GM18498 (cell line): Measurements from ENCODE around the gene FAAP24.
"Not testable (repeated sequence)": the region's sequence is repeated elsewhere in the genome, so short reads cannot be mapped to it uniquely, and the experiment has no call there.

Experiments
- ATAC-seq: cut with Tn5 transposase; IDR thresholded peaks from one replicate; pipeline ENCODE4 v1.9.1; 2021; ENCODE audit warnings: mild to moderate bottlenecking, moderate library complexity; ENCODE audit not compliant: unreplicated experiment

FAAP24 gene

GRCh38 chr19:32971715-32972540, at the start of gene FAAP24, which contains the start of gene CEP89:
Gene FAAP24 (plus strand): TSS chr19:32972242. CDS start chr19:32973197, 955 bp downstream.
Gene CEP89 (minus strand): TSS chr19:32971958. CDS start chr19:32971874, 84 bp downstream.
- ATAC-seq: peak; percentile 99

GRCh38 chr19:32924200-32924599, 47.8 kb upstream of the FAAP24 start:
- ATAC-seq: no peak

- no peak for ATAC-seq
Measured at GRCh38 chr19:32928806-32929205, 43.2 kb upstream of the FAAP24 start.

- no peak for ATAC-seq
Measured at GRCh38 chr19:32930567-32930966, 41.5 kb upstream of the FAAP24 start.

GRCh38 chr19:32933571-32933970, 38.5 kb upstream of the FAAP24 start:
- ATAC-seq: no peak

GRCh38 chr19:32935629-32936028, 36.4 kb upstream of the FAAP24 start:
- no peak for ATAC-seq

- no peak for ATAC-seq
Measured at GRCh38 chr19:32936065-32936464, 36.0 kb upstream of the FAAP24 start.

- not testable (repeated sequence) for ATAC-seq
Measured at GRCh38 chr19:32941273-32941672, 30.8 kb upstream of the FAAP24 start.

GRCh38 chr19:32945260-32945659, 26.8 kb upstream of the FAAP24 start:
- ATAC-seq: no peak

- ATAC-seq: no peak
Measured at GRCh38 chr19:32966750-32967149, 5.3 kb upstream of the FAAP24 start.

- no peak for ATAC-seq
Measured at GRCh38 chr19:32969549-32969948, 2.5 kb upstream of the FAAP24 start.

- no peak for ATAC-seq
Measured at GRCh38 chr19:32971012-32971595, 938 bp upstream of the FAAP24 start.

GRCh38 chr19:32976223-32976805, 4.3 kb downstream of the FAAP24 start:
- no peak for ATAC-seq

GRCh38 chr19:32977280-32977679, 5.2 kb downstream of the FAAP24 start:
- ATAC-seq: no peak

GRCh38 chr19:32977813-32978212, 5.8 kb downstream of the FAAP24 start:
- not testable (repeated sequence) for ATAC-seq

GRCh38 chr19:32979807-32980206, 7.8 kb downstream of the FAAP24 start:
- ATAC-seq: not testable (repeated sequence)

- not testable (repeated sequence) for ATAC-seq
Measured at GRCh38 chr19:32982488-32982887, 10.4 kb downstream of the FAAP24 start.

- ATAC-seq: not testable (repeated sequence)
Measured at GRCh38 chr19:32988254-32988653, 16.2 kb downstream of the FAAP24 start.

GRCh38 chr19:32988724-32989123, 16.7 kb downstream of the FAAP24 start:
- no peak for ATAC-seq

GRCh38 chr19:32995966-32996365, 23.9 kb downstream of the FAAP24 start:
- ATAC-seq: not testable (repeated sequence)

GRCh38 chr19:32997061-32997464, 25.0 kb downstream of the FAAP24 start:
- not testable (repeated sequence) for ATAC-seq
